Kidney epithelial cell (primary cell): ENCODE measurements around the gene NINL. TPM values are rescaled to one million over a fixed set of nuclear protein-coding genes. Genes with fewer than 3 reads are reported as not detected.

Experiments
- DNase-seq: peaks from one replicate; pipeline ENCODE4 v3.0.0-alpha.2; 2010; ENCODE audit warnings: low read depth
- H3K27me3 ChIP-seq: 2 replicates; pipeline ENCODE4 v1.6.0; 2011; ENCODE audit warnings: low read length; ENCODE audit not compliant: control insufficient read depth, insufficient read depth
- H3K36me3 ChIP-seq: 2 replicates; pipeline ENCODE4 v1.5.1; 2011; ENCODE audit warnings: low read length; ENCODE audit not compliant: control insufficient read depth, insufficient read depth
- H3K4me3 ChIP-seq: 2 replicates; pipeline ENCODE4 v1.5.1; 2011; ENCODE audit warnings: low read depth, mild to moderate bottlenecking, control low read depth, low read length
- CTCF ChIP-seq: IDR thresholded peaks from 2 replicates; pipeline ENCODE4 v1.5.1; 2011; ENCODE audit warnings: mild to moderate bottlenecking, moderate library complexity, low read length, control low read depth, inconsistent platforms; ENCODE audit not compliant: insufficient read depth, poor library complexity, severe bottlenecking
- total RNA-seq: library from RNA; depleted of rRNA; stranded (reverse); fragments of >200 nt; gene quantifications from 2 replicates; pipeline ENCODE4 v1.2.3, GENCODE V29; 2015

The NINL gene
- total RNA-seq, 1 donor from 2014 or later, result 19.6 TPM

DNA sequence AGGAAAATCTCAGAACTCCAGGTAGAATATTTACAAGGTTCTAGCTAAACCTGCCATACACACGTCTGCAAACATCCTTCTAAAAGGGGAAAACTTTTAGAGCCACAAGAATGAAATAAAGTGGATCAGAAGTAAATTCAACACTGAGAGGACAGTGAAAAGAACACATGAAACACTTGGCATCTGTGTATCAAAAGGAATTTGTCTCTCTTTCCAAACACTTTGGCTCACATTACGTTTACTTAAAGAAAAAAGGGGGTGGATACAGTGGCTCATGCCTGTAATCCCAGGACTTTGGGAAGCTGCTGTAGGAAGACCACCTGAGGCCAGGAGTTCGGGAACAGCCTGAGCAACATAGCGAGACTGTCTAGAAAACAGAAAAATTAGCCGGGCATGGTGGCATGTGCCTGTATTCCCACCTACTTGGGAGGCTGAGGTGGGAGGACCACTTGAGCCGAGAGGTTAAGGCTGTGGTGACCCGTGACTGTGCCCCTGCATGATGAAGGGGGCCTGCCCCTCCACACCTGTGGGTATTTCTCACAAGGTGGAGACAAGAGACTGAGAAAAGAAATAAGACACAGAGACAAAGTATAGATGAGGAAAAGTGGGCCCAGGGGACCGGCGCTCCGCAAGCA, 35.4 kb downstream of the NINL start:
- H3K4me3 ChIP-seq, result no peak overlapping the region
- no peak for DNase-seq
- no peak for TF ChIP-seq CTCF
- H3K27me3 ChIP-seq, result no peaks in the 10 kb centered on the region
- peaks cover 2% of the 10 kb centered on the region for H3K36me3 ChIP-seq

DNA sequence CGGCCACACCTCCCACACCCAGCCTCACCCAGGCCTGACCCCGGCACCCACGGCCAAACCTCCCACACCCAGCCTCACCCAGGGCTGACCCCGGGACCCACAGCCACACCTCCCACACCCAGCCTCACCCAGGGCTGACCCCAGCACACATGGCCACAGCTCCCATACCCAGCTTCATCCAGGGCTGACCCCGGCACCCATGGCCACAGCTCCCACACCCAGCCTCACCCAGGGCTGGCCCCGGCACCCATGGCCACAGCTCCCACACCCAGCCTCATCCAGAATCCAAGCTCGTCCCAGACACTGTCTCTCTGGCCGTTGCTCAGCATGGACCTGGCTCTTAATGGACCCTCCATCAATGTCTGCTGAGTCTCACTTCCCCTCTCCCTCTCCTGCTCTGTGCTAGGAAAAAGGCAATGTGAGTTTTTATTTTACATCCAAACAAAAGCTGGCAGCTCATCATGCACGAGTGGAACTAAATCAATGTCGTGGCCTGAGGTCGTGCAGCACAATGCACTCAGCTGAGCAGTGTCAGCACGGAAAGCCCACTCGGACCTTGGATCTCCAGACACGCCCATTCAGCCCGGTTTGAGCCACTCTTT, 36.1 kb downstream of the NINL start:
- no peak overlapping the region for H3K4me3 ChIP-seq
- H3K27me3 ChIP-seq, result no peaks in the 10 kb centered on the region
- TF ChIP-seq CTCF, result no peak
- DNase-seq, result no peak
- H3K36me3 ChIP-seq, result peaks cover 2% of the 10 kb centered on the region

- no peak for DNase-seq
- no peak for TF ChIP-seq CTCF
- Histone ChIP-seq H3K36me3 (peaks cover 2% of the 10 kb centered on the region), H3K27me3 (no peaks in the 10 kb centered on the region), H3K4me3 (no peak overlapping the region)
Measured at GRCh38 chr20:25548613-25549086, 36.7 kb downstream of the NINL start.

DNA sequence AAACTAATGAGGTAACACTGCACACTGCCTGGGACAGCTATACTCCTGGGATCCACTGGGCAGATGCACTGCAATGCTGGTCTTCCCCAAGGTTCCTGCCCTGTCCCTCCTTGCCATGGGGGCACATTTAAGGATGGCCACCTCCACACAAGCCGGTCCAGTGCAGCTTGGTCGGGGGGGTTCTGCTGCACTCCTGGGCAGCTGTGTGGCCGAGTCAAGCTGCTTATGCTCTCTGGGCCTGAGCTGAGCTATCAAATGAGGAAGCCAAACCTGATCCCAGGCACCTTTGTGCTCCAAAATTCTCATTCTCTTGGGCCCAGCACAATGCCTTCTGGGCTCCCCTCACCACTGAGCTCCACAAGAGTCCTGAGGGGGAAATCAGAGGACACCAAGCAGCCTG, 37.3 kb downstream of the NINL start:
- no peak for DNase-seq
- no peaks in the 10 kb centered on the region for H3K27me3 ChIP-seq
- peaks cover 2% of the 10 kb centered on the region for H3K36me3 ChIP-seq
- no peak for TF ChIP-seq CTCF
- H3K4me3 ChIP-seq, result no peak overlapping the region

- no peak overlapping the region for H3K4me3 ChIP-seq
- no peak for TF ChIP-seq CTCF
- no peak for DNase-seq
- H3K36me3 ChIP-seq, result peaks cover 2% of the 10 kb centered on the region
- no peaks in the 10 kb centered on the region for H3K27me3 ChIP-seq
Measured at GRCh38 chr20:25547063-25547462, 38.3 kb downstream of the NINL start.

GRCh38 chr20:25546048-25546447, 39.3 kb downstream of the NINL start:
- no peak for TF ChIP-seq CTCF
- Histone ChIP-seq H3K4me3 (no peak overlapping the region), H3K27me3 (no peaks in the 10 kb centered on the region), H3K36me3 (peaks cover 2% of the 10 kb centered on the region)
- no peak for DNase-seq
